Body of pancreas (tissue), 4 donors: ENCODE data around the gene TJP3. TPM values are rescaled to one million over a fixed set of nuclear protein-coding genes. Genes with fewer than 3 reads are reported as not detected.

Experiments used
- ATAC-seq: fragments of 150-250 bp; one replicate; pipeline ENCODE4 v1.9.1; 2016
- DNase-seq, 4 donors: peaks; one replicate each; pipeline ENCODE4 v3.0.0-alpha.2; 2019
- H3K27ac ChIP-seq, 4 donors: fragments of 200-600 bp; sonication (generic); 1 replicate in 3 of 4; 2 replicates in 1 of 4; pipeline versions ENCODE4 v1.5.1 to v1.6.1; 2016 to 2019; ENCODE audit warnings: mild to moderate bottlenecking in 1 of 4, mixed read lengths in 1 of 4, moderate library complexity in 1 of 4
- H3K27me3 ChIP-seq, 2 donors: fragments of 200-600 bp; sonication (generic); one replicate each; pipeline ENCODE4 v1.6.0; 2016; ENCODE audit warnings: mild to moderate bottlenecking in 1 of 2
- H3K36me3 ChIP-seq, 2 donors: fragments of 200-600 bp; sonication (generic); replicated peaks in 1 of 2; 2 replicates each; pipeline ENCODE4 v1.5.1; 2016; ENCODE audit warnings: low read depth in 2 of 2; ENCODE audit not compliant: insufficient read depth in 1 of 2
- H3K4me1 ChIP-seq: fragments of 200-600 bp; sonication (generic); one replicate; pipeline ENCODE4 v1.6.0; 2016
- H3K4me3 ChIP-seq, 2 donors: fragments of 200-600 bp; sonication (generic); 1 replicate in 1 of 2; 2 replicates in 1 of 2; pipeline ENCODE4 v1.5.1; 2016 to 2019
- H3K9me3 ChIP-seq, 3 donors: fragments of 200-600 bp; sonication (generic); 1 replicate in 2 of 3; 2 replicates in 1 of 3; pipeline ENCODE4 v1.5.1; 2016
- CTCF ChIP-seq, 7 experiments: fragments of 450-650 bp in 4 of 7; fragments of 200-600 bp in 3 of 7; sonication (generic) in 3 of 7; IDR thresholded peaks; one replicate each; pipeline ENCODE4 v1.5.1; 2016 to 2019; ENCODE audit warnings: antibody characterized with exemption in 7 of 7
- POLR2A ChIP-seq, 3 donors: fragments of 450-650 bp; IDR thresholded peaks; one replicate each; pipeline ENCODE4 v1.6.1; 2016; ENCODE audit warnings: antibody characterized with exemption in 3 of 3, mild to moderate bottlenecking in 2 of 3
- WGBS, 2 donors: methylation state at CpG; one replicate each; pipeline ENCODE4 v1.1.5; 2017; 5-methylcytosine and 5-hydroxymethylcytosine counted together
- intact Hi-C: fragments of 100-400 bp; cut with DNase I; formaldehyde crosslinking; loops from one replicate; pipeline ENCODE4 v1.15.1; 2023
- total RNA-seq, 2 donors: library from RNA; depleted of rRNA; stranded (reverse); fragments of >200 nt; gene quantifications; one replicate each; pipeline ENCODE4 v1.1.0, GENCODE V29; 2016

The TJP3 gene
- total RNA-seq, 2 donors from 2014 or later: 15.8 to 21.4 TPM

- Histone ChIP-seq H3K27me3 (no peaks in the 10 kb centered on the region), H3K4me3 (no peak overlapping the region), H3K9me3 (no peaks in the 10 kb centered on the region), H3K36me3 (peaks cover 0 to 5% of the 10 kb centered on the region in 2 donors), H3K4me1 (peaks cover 11% of the 10 kb centered on the region), H3K27ac (no peak overlapping the region)
- WGBS, 2 donors: 90 to 94% methylated on average over 7 of the region's 7 CpGs
- ATAC-seq: no peak
- intact Hi-C loops: no loop called here
- TF ChIP-seq CTCF (IDR thresholded peaks at IDR 0.05) (no peak), POLR2A (IDR thresholded peaks at IDR 0.05) (no peak)
- no peak for DNase-seq
Observed at GRCh38 chr19:3766520-3766919, 58.3 kb downstream of the TJP3 start.

GRCh38 chr19:3767050-3767449, 58.9 kb downstream of the TJP3 start:
- Histone ChIP-seq H3K4me3 (no peak overlapping the region), H3K4me1 (peaks cover 7% of the 10 kb centered on the region), H3K36me3 (peaks cover 0 to 5% of the 10 kb centered on the region in 2 donors), H3K27me3 (no peaks in the 10 kb centered on the region), H3K27ac (no peak overlapping the region), H3K9me3 (no peaks in the 10 kb centered on the region)
- no peak for TF ChIP-seq POLR2A (IDR thresholded peaks at IDR 0.05)
- TF ChIP-seq CTCF (IDR thresholded peaks at IDR 0.05): no peak
- no peak for DNase-seq
- intact Hi-C loops: no loop called here
- ATAC-seq: no peak
- WGBS, 2 donors: 87 to 93% methylated on average over 5 to 23 of the region's 23 CpGs

- Histone ChIP-seq H3K4me1 (peaks cover 4% of the 10 kb centered on the region), H3K36me3 (peaks cover 0 to 5% of the 10 kb centered on the region in 2 donors), H3K4me3 (no peak overlapping the region), H3K27ac (no peak overlapping the region), H3K27me3 (no peaks in the 10 kb centered on the region), H3K9me3 (no peaks in the 10 kb centered on the region)
- ATAC-seq: no peak
- WGBS, 2 donors: 86 to 91% methylated on average over 12 to 22 of the region's 25 CpGs
- TF ChIP-seq CTCF (IDR thresholded peaks at IDR 0.05) (no peak), POLR2A (IDR thresholded peaks at IDR 0.05) (no peak)
- DNase-seq: no peak
- intact Hi-C loops: no loop called here
Observed at GRCh38 chr19:3768015-3768747, 60.0 kb downstream of the TJP3 start.

- H3K9me3 ChIP-seq: no peaks in the 10 kb centered on the region
- ATAC-seq: no peak
- H3K27ac ChIP-seq: no peak overlapping the region
- H3K27me3 ChIP-seq: no peaks in the 10 kb centered on the region
- DNase-seq: no peak
- no peaks in the 10 kb centered on the region for H3K4me1 ChIP-seq
- intact Hi-C loops: no loop called here
- H3K36me3 ChIP-seq: peaks cover 0 to 5% of the 10 kb centered on the region in 2 donors
- no peak overlapping the region for H3K4me3 ChIP-seq
- 88 to 96% methylated on average over 7 of the region's 7 CpGs for WGBS, 2 donors
- TF ChIP-seq POLR2A (IDR thresholded peaks at IDR 0.05) (no peak), CTCF (IDR thresholded peaks at IDR 0.05) (no peak)
Observed at GRCh38 chr19:3768748-3769099, 60.5 kb downstream of the TJP3 start.

GRCh38 chr19:3769494-3769893, 61.3 kb downstream of the TJP3 start:
- no peak overlapping the region for H3K4me3 ChIP-seq
- DNase-seq: no peak
- H3K9me3 ChIP-seq: no peaks in the 10 kb centered on the region
- no peak for TF ChIP-seq POLR2A (IDR thresholded peaks at IDR 0.05)
- TF ChIP-seq CTCF (IDR thresholded peaks at IDR 0.05): no peak
- intact Hi-C loops: no loop called here
- no peak overlapping the region for H3K27ac ChIP-seq
- H3K36me3 ChIP-seq: peaks cover 0 to 5% of the 10 kb centered on the region in 2 donors
- ATAC-seq: no peak
- no peaks in the 10 kb centered on the region for H3K27me3 ChIP-seq
- no peaks in the 10 kb centered on the region for H3K4me1 ChIP-seq
- 81% methylated on average over 16 of the region's 17 CpGs; no CpG with 5 or more reads in 1 of the 2 donors for WGBS, 2 donors
